Astrocyte of the cerebellum (primary cell): ENCODE data around the gene DNM1.

ENCODE experiments used
- DNase-seq: peaks from one replicate; pipeline ENCODE4 v3.0.0-alpha.2; 2011; ENCODE audit warnings: low read depth
- H3K4me3 ChIP-seq: 2 replicates; pipeline ENCODE4 v1.5.1; 2011; ENCODE audit warnings: mild to moderate bottlenecking, low read depth, low read length, moderate library complexity
- CTCF ChIP-seq: IDR thresholded peaks from 2 replicates; pipeline ENCODE4 v1.5.1; 2012; ENCODE audit warnings: low read length, low read depth, moderate library complexity, mild to moderate bottlenecking; ENCODE audit errors: missing control alignments
- in situ Hi-C: cut with HindIII; loops from 2 replicates; pipeline ENCODE4 v1.10.0; 2017; ENCODE audit warnings: low sequenced_read_pairs

Gene DNM1

GRCh38 chr9:128250839-128251731 is 47.9 kb downstream of the DNM1 start:
- peak overlapping the region; percentile 33 for H3K4me3 ChIP-seq
- in situ Hi-C loops: no loop called here
- no peak for DNase-seq
- no peak for TF ChIP-seq CTCF

DNA sequence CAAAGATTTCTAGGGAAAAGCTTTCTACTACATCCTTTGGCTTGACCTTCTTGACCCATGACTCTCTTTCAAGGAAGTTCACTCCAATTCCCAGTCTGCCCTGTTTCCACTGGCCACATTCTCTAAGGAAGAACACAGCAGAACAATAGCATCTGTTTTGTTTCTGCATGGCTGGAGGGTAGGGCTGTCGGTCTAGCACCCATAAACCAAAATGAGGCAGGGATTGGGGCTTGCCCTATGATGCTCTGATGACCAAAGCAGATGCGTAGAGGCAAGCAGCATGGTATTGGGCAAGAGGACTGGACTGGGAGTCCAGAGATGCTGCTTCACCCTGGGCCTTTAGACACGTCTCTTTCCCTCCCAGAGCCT is 48.5 kb downstream of the DNM1 start:
- TF ChIP-seq CTCF: no peak
- no peak overlapping the region for H3K4me3 ChIP-seq
- no peak for DNase-seq
- in situ Hi-C loops: no loop called here

GRCh38 chr9:128252317-128253139 is 49.3 kb downstream of the DNM1 start:
- H3K4me3 ChIP-seq: no peak overlapping the region
- in situ Hi-C loops: no loop called here
- no peak for TF ChIP-seq CTCF
- no peak for DNase-seq

- H3K4me3 ChIP-seq: no peak overlapping the region
- no peak for TF ChIP-seq CTCF
- DNase-seq: no peak
- in situ Hi-C loops: no loop called here
Observed at GRCh38 chr9:128253140-128253990, 50.2 kb downstream of the DNM1 start.

- no peak for DNase-seq
- no peak for TF ChIP-seq CTCF
- in situ Hi-C loops: no loop called here
- no peak overlapping the region for H3K4me3 ChIP-seq
Observed at GRCh38 chr9:128253991-128254346, 50.8 kb downstream of the DNM1 start.

DNA sequence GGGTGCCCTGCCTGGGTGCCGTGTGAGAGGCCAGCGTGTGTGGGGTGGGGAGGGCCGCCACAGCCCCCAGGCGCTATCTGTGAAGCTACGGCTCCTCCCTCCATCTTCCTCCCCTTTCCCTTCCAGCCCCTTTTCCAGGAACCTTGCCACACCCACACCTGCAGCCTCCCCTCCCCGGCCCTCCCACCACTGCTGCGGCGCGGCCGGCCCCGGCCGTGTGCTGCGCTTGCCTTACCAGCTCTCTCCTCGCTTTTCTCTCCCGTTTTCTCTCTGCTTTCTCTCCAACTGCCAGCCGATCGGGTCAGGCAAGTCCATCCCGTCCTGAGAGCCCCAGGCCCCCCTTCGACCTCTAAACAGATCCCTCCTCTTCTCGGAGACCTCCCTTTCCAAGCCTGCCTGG is 51.2 kb downstream of the DNM1 start:
- TF ChIP-seq CTCF: no peak
- no peak for DNase-seq
- H3K4me3 ChIP-seq: no peak overlapping the region
- in situ Hi-C loops: no loop called here
